DOHH2 (cell line): ENCODE measurements around the gene TRIM41.

Source experiments
- EZH2phosphoT487 ChIP-seq: fragments of 200-600 bp; sonication (generic); IDR thresholded peaks from 2 replicates; pipeline ENCODE4 v1.6.1; 2017; ENCODE audit warnings: borderline replicate concordance, mild to moderate bottlenecking, antibody characterized with exemption, low read length, moderate library complexity, mixed read lengths
- TF ChIP-seq, protein P1 (sequence below): fragments of 200-600 bp; sonication (generic); IDR thresholded peaks from one replicate; pipeline ENCODE4 v1.5.1; 2014; ENCODE audit warnings: antibody characterized with exemption, mild to moderate bottlenecking, low read depth, low read length; ENCODE audit not compliant: poor library complexity, severe bottlenecking

DNA sequence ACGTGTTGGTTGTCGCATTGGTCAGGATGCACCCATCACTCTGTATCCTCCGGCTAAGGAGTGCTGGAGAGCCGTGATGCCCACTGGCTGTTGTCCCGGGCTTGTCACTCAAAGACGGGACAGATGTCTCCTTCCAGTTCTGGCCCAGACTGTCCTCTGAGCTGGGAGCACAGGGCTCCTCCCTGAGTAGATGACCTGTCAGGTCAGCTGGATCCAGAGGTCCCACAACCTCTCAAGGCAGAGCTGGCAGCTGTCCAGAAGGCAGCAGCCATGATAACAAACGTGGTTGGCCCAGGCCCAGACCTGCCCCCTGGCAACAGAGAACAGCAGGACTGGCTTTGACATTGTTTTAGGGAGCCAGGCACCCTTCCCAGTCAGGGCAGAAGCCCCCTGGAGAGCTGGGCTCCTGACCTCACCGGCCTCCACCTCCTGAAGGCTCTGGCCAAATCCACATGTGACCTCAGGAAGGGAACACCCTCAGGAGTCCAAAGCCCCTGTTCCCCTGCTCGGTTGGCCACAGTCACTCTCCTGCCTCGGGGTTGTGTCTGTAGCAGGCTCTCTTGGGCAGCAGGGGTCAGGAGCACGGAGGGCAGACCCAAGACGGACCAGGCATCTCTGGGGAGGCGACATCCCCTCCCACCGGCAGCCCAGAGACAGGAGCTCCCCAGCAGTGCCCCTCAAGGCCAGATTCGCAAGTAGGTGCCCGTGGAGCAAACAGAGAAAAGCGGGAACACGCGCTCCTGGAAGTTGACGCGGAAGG is 28.4 kb upstream of the TRIM41 start:
- TF ChIP-seq, protein P1, sequence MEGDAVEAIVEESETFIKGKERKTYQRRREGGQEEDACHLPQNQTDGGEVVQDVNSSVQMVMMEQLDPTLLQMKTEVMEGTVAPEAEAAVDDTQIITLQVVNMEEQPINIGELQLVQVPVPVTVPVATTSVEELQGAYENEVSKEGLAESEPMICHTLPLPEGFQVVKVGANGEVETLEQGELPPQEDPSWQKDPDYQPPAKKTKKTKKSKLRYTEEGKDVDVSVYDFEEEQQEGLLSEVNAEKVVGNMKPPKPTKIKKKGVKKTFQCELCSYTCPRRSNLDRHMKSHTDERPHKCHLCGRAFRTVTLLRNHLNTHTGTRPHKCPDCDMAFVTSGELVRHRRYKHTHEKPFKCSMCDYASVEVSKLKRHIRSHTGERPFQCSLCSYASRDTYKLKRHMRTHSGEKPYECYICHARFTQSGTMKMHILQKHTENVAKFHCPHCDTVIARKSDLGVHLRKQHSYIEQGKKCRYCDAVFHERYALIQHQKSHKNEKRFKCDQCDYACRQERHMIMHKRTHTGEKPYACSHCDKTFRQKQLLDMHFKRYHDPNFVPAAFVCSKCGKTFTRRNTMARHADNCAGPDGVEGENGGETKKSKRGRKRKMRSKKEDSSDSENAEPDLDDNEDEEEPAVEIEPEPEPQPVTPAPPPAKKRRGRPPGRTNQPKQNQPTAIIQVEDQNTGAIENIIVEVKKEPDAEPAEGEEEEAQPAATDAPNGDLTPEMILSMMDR, result no peak
- no peak for TF ChIP-seq EZH2phosphoT487
